Measurements from ENCODE around the gene TUBGCP2. TPM values are rescaled to one million over a fixed set of nuclear protein-coding genes. Genes with fewer than 3 reads are reported as not detected.

TUBGCP2 gene
- total RNA-seq, 1 donor from 2014 or later: 55.4 TPM

DNA sequence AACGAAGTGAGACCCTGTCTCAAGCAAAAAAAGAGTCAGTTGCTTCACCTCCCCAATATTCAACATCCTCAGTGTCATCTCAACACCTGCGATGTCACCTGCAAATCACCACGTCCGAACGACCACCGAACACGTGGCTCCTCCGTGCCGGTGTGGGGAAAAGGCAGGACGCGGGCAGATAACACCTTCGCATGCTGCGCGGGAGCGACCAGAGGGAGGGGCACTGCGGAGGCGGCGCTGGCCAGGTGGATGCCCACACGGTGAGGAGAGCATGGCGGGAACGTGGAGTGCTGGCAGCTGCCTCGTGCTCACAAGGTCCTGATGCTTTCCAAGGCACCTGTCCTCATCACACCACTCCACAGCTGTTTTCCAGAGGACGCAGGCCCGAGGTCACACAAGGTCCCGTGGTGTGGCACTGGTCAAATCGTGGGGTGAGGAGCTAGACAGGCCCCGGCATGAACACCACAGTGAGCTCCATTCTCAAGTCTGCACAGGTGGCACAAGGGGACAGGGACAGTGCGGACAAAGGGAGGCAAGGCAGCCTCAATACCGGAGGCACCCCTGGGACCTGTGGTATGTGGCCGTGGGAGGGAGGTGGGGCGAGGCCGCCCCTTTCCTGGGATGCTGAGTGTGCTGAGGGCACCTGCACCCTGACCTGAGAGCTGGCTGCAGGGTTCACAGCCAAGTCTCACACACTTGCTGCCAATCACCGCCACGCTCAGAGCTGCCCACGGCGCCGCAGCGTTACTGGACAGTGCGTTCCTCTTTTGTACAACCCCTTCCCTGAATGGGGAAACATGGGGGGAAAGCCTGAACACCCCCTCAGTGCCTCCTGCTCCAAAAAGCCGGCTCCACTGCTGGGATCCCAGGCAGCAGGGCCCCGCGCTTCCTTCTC is 13.0 kb downstream of the TUBGCP2 start:
- Histone ChIP-seq H3K4me3 (no peak overlapping the region), H3K79me2 (ENCODE audit: low read depth) (no peaks in the 10 kb centered on the region), H3K9me3 (ENCODE audit: low read depth) (no peaks in the 10 kb centered on the region), H2AFZ (replicated peaks) (no peak overlapping the region), H3K27me3 (no peaks in the 10 kb centered on the region), H3F3A (ENCODE audit: low read depth) (no peaks in the 10 kb centered on the region), H4K20me1 (ENCODE audit: low read depth) (no peaks in the 10 kb centered on the region), H3K36me3 (no peaks in the 10 kb centered on the region), H3K4me1 (no peaks in the 10 kb centered on the region), H3K9ac (no peak overlapping the region), H3K4me2 (no peak overlapping the region), H3K27ac (no peak overlapping the region)
- Mint-ChIP-seq H3K27me3 (ENCODE audit: insufficient read depth, low read depth) (peaks cover 2% of the 10 kb centered on the region), H3K4me1 (no peaks in the 10 kb centered on the region), H3K9me3 (no peaks in the 10 kb centered on the region), H3K4me3 (no peak overlapping the region), H3K36me3 (peaks cover 24% of the 10 kb centered on the region), H3K27ac (no peak overlapping the region)
- DNase-seq (ENCODE audit: low spot score): no peak
- no peak for TF ChIP-seq EZH2phosphoT487 (IDR thresholded peaks at IDR 0.05)

DNA sequence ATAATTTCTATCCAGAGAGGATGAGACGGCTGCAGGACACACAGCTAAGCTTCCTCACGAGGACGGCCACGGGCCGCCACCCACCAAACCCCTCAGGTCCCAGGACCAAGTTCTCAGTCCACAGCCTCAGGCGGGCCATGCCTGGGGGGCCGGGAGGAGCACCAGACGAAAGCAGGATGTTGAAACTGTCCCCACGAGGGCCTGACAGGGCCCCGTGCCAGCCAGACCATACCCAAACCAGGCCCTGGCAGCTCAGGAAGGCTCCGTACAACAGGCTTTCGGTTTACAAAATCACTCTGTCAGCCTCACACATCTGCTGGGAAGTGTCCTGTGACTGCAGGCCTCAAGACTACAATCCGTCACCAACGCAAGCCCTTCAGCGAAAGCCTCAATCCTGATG is 14.5 kb downstream of the TUBGCP2 start:
- Histone ChIP-seq H3K9ac (no peak overlapping the region), H3K27me3 (no peaks in the 10 kb centered on the region), H3K27ac (no peak overlapping the region), H2AFZ (replicated peaks) (no peak overlapping the region), H3K79me2 (ENCODE audit: low read depth) (no peaks in the 10 kb centered on the region), H3K9me3 (ENCODE audit: low read depth) (no peaks in the 10 kb centered on the region), H3K36me3 (no peaks in the 10 kb centered on the region), H3K4me2 (no peak overlapping the region), H3K4me3 (no peak overlapping the region), H3K4me1 (no peaks in the 10 kb centered on the region), H4K20me1 (ENCODE audit: low read depth) (no peaks in the 10 kb centered on the region), H3F3A (ENCODE audit: low read depth) (no peaks in the 10 kb centered on the region)
- no peaks in the 10 kb centered on the region for H3K4me1 Mint-ChIP-seq
- peaks cover 15% of the 10 kb centered on the region for H3K36me3 Mint-ChIP-seq
- no peak overlapping the region for H3K4me3 Mint-ChIP-seq
- no peak overlapping the region for H3K27ac Mint-ChIP-seq
- H3K9me3 Mint-ChIP-seq: no peaks in the 10 kb centered on the region
- no peak for DNase-seq (ENCODE audit: low spot score)
- TF ChIP-seq, protein P1, sequence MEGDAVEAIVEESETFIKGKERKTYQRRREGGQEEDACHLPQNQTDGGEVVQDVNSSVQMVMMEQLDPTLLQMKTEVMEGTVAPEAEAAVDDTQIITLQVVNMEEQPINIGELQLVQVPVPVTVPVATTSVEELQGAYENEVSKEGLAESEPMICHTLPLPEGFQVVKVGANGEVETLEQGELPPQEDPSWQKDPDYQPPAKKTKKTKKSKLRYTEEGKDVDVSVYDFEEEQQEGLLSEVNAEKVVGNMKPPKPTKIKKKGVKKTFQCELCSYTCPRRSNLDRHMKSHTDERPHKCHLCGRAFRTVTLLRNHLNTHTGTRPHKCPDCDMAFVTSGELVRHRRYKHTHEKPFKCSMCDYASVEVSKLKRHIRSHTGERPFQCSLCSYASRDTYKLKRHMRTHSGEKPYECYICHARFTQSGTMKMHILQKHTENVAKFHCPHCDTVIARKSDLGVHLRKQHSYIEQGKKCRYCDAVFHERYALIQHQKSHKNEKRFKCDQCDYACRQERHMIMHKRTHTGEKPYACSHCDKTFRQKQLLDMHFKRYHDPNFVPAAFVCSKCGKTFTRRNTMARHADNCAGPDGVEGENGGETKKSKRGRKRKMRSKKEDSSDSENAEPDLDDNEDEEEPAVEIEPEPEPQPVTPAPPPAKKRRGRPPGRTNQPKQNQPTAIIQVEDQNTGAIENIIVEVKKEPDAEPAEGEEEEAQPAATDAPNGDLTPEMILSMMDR (IDR thresholded peaks at IDR 0.05): no peak
- TF ChIP-seq EZH2phosphoT487 (IDR thresholded peaks at IDR 0.05) (no peak), EZH2 (IDR thresholded peaks at IDR 0.05) (no peak)
- peaks cover 2% of the 10 kb centered on the region for H3K27me3 Mint-ChIP-seq (ENCODE audit: insufficient read depth, low read depth)

DNA sequence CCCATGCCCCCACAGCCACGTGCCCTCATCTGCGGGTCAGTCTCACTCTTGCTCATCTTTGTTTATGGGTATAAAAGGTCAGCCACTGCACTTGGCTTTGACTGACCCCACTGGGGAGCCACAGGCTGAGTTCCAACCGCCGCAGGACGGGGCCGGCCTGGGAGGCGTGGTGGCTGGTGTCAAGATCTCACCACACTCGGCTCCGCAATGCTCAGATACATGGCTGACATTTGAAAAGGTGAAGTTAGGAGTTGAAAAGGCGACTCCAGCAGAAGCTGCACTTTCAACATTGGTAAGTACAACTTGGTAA is 14.9 kb downstream of the TUBGCP2 start:
- H3K9me3 Mint-ChIP-seq: no peaks in the 10 kb centered on the region
- Histone ChIP-seq H3K27ac (no peak overlapping the region), H3F3A (ENCODE audit: low read depth) (no peaks in the 10 kb centered on the region), H3K36me3 (no peaks in the 10 kb centered on the region), H3K9ac (no peak overlapping the region), H2AFZ (replicated peaks) (no peak overlapping the region), H3K4me3 (no peak overlapping the region), H3K4me1 (no peaks in the 10 kb centered on the region), H3K9me3 (ENCODE audit: low read depth) (no peaks in the 10 kb centered on the region), H3K27me3 (no peaks in the 10 kb centered on the region), H3K4me2 (no peak overlapping the region), H4K20me1 (ENCODE audit: low read depth) (no peaks in the 10 kb centered on the region), H3K79me2 (ENCODE audit: low read depth) (no peaks in the 10 kb centered on the region)
- DNase-seq (ENCODE audit: low spot score): no peak
- no peak overlapping the region for H3K27ac Mint-ChIP-seq
- peaks cover 17% of the 10 kb centered on the region for H3K36me3 Mint-ChIP-seq
- TF ChIP-seq, protein P1 (IDR thresholded peaks at IDR 0.05): no peak
- TF ChIP-seq EZH2phosphoT487 (IDR thresholded peaks at IDR 0.05) (no peak), EZH2 (IDR thresholded peaks at IDR 0.05) (no peak)
- no peaks in the 10 kb centered on the region for H3K4me1 Mint-ChIP-seq
- peaks cover 2% of the 10 kb centered on the region for H3K27me3 Mint-ChIP-seq (ENCODE audit: insufficient read depth, low read depth)
- H3K4me3 Mint-ChIP-seq: no peak overlapping the region

Data from neural progenitor cell (in vitro differentiated cells).